ENCODE measurements around the gene CDX1.

GRCh38 chr5:150156540-150156939 is 10.0 kb upstream of the CDX1 start:
- TF ChIP-seq CTCF (IDR thresholded peaks at IDR 0.05; ENCODE audit: poor library complexity), result no peak
- TF ChIP-seq EZH2 (IDR thresholded peaks at IDR 0.05; ENCODE audit: borderline replicate concordance), result no peak
- TF ChIP-seq EZH2phosphoT487 (IDR thresholded peaks at IDR 0.05; ENCODE audit: low read depth, severe bottlenecking, unreplicated experiment), result no peak

Data from hepatocyte (in vitro differentiated cells).